Effector memory CD8-positive, alpha-beta T cell (primary cell): Measurements from ENCODE around the gene CHL1.

Experiments used
- ATAC-seq: fragments of 150-1000 bp; cut with Tn5 transposase; replicated peaks from 2 replicates; pipeline ENCODE4 v1.10.0; 2021; ENCODE audit warnings: mild to moderate bottlenecking, moderate library complexity
- DNase-seq, 3 experiments: peaks; one replicate each; pipeline ENCODE4 v3.0.0; 2021
- H3K27ac Mint-ChIP-seq, 2 donors: one replicate each; pipeline ENCODE4 v1.8.0; 2022; ENCODE audit warnings: mild to moderate bottlenecking in 2 of 2, mixed read lengths in 2 of 2, moderate library complexity in 2 of 2
- H3K27me3 Mint-ChIP-seq, 2 donors: one replicate each; pipeline ENCODE4 v1.8.0; 2022; ENCODE audit warnings: mixed read lengths in 2 of 2
- H3K36me3 Mint-ChIP-seq: one replicate; pipeline ENCODE4 v1.8.0; 2022; ENCODE audit warnings: mild to moderate bottlenecking, moderate library complexity, mixed read lengths; ENCODE audit not compliant: insufficient read depth
- H3K4me1 Mint-ChIP-seq, 2 donors: one replicate each; pipeline ENCODE4 v1.8.0; 2022; ENCODE audit warnings: low read depth in 2 of 2, mixed read lengths in 2 of 2
- H3K4me3 Mint-ChIP-seq, 2 donors: one replicate each; pipeline ENCODE4 v1.8.0; 2022; ENCODE audit warnings: mild to moderate bottlenecking in 2 of 2, mixed read lengths in 2 of 2, moderate library complexity in 2 of 2
- H3K9me3 Mint-ChIP-seq, 2 donors: one replicate each; pipeline ENCODE4 v1.8.0; 2022; ENCODE audit warnings: mixed read lengths in 2 of 2

CHL1 gene

GRCh38 chr3:458653-459310 lies 262.2 kb downstream of the CHL1 start:
- DNase-seq (no peak), ATAC-seq (no peak)
- Mint-ChIP-seq H3K27ac (no peak overlapping the region), H3K27me3 (no peaks in the 10 kb centered on the region), H3K4me1 (no peaks in the 10 kb centered on the region), H3K4me3 (no peak overlapping the region), H3K9me3 (peaks cover 0 to 3% of the 10 kb centered on the region in 2 donors), H3K36me3 (no peaks in the 10 kb centered on the region)
